Liver (tissue), 9 donors: ENCODE measurements around the gene CFL1. TPM values are rescaled to one million over a fixed set of nuclear protein-coding genes. Genes with fewer than 3 reads are reported as not detected.

Experiments used
- DNase-seq: peaks from one replicate; pipeline ENCODE4 v3.0.0-alpha.2; 2017; ENCODE audit warnings: low spot score
- H3K27ac ChIP-seq, 2 donors: one replicate each; pipeline ENCODE4 v1.7.0; 2013; ENCODE audit warnings: inconsistent platforms in 2 of 2, low read length in 2 of 2, control low read depth in 1 of 2, low read depth in 1 of 2, mild to moderate bottlenecking in 1 of 2
- H3K27me3 ChIP-seq, 4 donors: one replicate each; pipeline versions ENCODE4 v1.6.1 to v1.7.0; 2013; ENCODE audit warnings: low read length in 3 of 4, inconsistent platforms in 1 of 4, mild to moderate bottlenecking in 1 of 4, moderate library complexity in 1 of 4; ENCODE audit not compliant: control insufficient read depth in 4 of 4, insufficient read depth in 4 of 4
- H3K36me3 ChIP-seq, 4 donors: one replicate each; pipeline versions ENCODE4 v1.6.1 to v1.7.0; 2013; ENCODE audit warnings: low read length in 3 of 4, mild to moderate bottlenecking in 3 of 4, low read depth in 1 of 4, moderate library complexity in 1 of 4; ENCODE audit not compliant: control insufficient read depth in 4 of 4, insufficient read depth in 3 of 4
- H3K4me1 ChIP-seq, 4 donors: one replicate each; pipeline versions ENCODE4 v1.6.1 to v1.7.0; 2013; ENCODE audit warnings: low read length in 3 of 4, mild to moderate bottlenecking in 3 of 4, moderate library complexity in 1 of 4; ENCODE audit not compliant: control insufficient read depth in 4 of 4, insufficient read depth in 4 of 4
- H3K4me3 ChIP-seq, 3 donors: one replicate each; pipeline versions ENCODE4 v1.6.1 to v1.7.0; 2013; ENCODE audit warnings: low read length in 3 of 3, control low read depth in 1 of 3, low read depth in 1 of 3, mild to moderate bottlenecking in 1 of 3
- H3K9ac ChIP-seq, 2 donors: one replicate each; pipeline ENCODE4 v1.7.0; 2013; ENCODE audit warnings: low read length in 2 of 2, mild to moderate bottlenecking in 2 of 2, moderate library complexity in 2 of 2, control low read depth in 1 of 2, low read depth in 1 of 2
- H3K9me3 ChIP-seq, 4 donors: one replicate each; pipeline versions ENCODE4 v1.6.1 to v1.7.0; 2013; ENCODE audit warnings: low read length in 3 of 4; ENCODE audit not compliant: control insufficient read depth in 4 of 4
- FOXA1 ChIP-seq: IDR thresholded peaks from 2 replicates; pipeline ENCODE4 v1.6.1; 2016; ENCODE audit warnings: antibody characterized with exemption
- GABPA ChIP-seq, 2 donors: IDR thresholded peaks in 1 of 2; conservative IDR thresholded peaks in 1 of 2; 2 replicates each; pipeline ENCODE4 v1.6.1; 2016; ENCODE audit warnings: antibody characterized with exemption in 2 of 2, mild to moderate bottlenecking in 1 of 2, moderate library complexity in 1 of 2
- HNF4G ChIP-seq: IDR thresholded peaks from 2 replicates; pipeline ENCODE4 v1.6.1; 2016; ENCODE audit warnings: antibody characterized with exemption
- MAX ChIP-seq: IDR thresholded peaks from 2 replicates; pipeline ENCODE4 v1.6.1; 2016; ENCODE audit warnings: antibody characterized with exemption
- RXRA ChIP-seq, 2 donors: IDR thresholded peaks; 2 replicates each; pipeline ENCODE4 v1.6.1; 2017 to 2018; ENCODE audit warnings: antibody characterized with exemption in 2 of 2, mild to moderate bottlenecking in 1 of 2
- TAF1 ChIP-seq: conservative IDR thresholded peaks from 2 replicates; pipeline ENCODE4 v1.6.1; 2016; ENCODE audit warnings: antibody characterized with exemption, mild to moderate bottlenecking
- WGBS: extraction: QIAGEN DNeasy Blood & Tissue Kit; methylation state at CpG from one replicate; pipeline ENCODE4 v1.1.7; 2013; 5-methylcytosine and 5-hydroxymethylcytosine counted together
- polyA plus RNA-seq, 2 donors: library from polyadenylated mRNA; stranded (reverse) in 1 of 2; unstranded in 1 of 2; fragments of 200-250 nt in 1 of 2; fragments of >200 nt in 1 of 2; fragmentation: Nextera tagmentation in 1 of 2; extraction: Ambion mirVana in 1 of 2; gene quantifications; one replicate each; pipeline versions ENCODE4 v1.2.1 to v1.2.3, GENCODE V29; 2013 to 2015
- total RNA-seq, 2 donors: library from RNA; depleted of rRNA; stranded (reverse); fragments of >200 nt; gene quantifications; one replicate each; pipeline ENCODE4 v1.2.3, GENCODE V29; 2014
- TF ChIP-seq, protein P1 (sequence below): IDR thresholded peaks from 2 replicates; pipeline ENCODE4 v1.6.1; 2016; ENCODE audit warnings: antibody characterized with exemption
- TF ChIP-seq, protein P2 (sequence below): fragments of 150-350 bp; IDR thresholded peaks from 2 replicates; pipeline ENCODE4 v1.5.1; 2017; ENCODE audit warnings: improper control_type of control experiment, low read depth, low read length; ENCODE audit not compliant: missing input control
- TF ChIP-seq, protein P3 (sequence below): IDR thresholded peaks from 2 replicates; pipeline ENCODE4 v1.6.1; 2016; ENCODE audit warnings: antibody characterized with exemption, mild to moderate bottlenecking
- donor health status: healthy.
- donor health status: healthy.
- donor health status: healthy.
- donor health status: healthy.
- donor health status: healthy.

CFL1 gene
- total and polyA plus RNA-seq, 4 donors: 184 to 498 (median 282) TPM

DNA sequence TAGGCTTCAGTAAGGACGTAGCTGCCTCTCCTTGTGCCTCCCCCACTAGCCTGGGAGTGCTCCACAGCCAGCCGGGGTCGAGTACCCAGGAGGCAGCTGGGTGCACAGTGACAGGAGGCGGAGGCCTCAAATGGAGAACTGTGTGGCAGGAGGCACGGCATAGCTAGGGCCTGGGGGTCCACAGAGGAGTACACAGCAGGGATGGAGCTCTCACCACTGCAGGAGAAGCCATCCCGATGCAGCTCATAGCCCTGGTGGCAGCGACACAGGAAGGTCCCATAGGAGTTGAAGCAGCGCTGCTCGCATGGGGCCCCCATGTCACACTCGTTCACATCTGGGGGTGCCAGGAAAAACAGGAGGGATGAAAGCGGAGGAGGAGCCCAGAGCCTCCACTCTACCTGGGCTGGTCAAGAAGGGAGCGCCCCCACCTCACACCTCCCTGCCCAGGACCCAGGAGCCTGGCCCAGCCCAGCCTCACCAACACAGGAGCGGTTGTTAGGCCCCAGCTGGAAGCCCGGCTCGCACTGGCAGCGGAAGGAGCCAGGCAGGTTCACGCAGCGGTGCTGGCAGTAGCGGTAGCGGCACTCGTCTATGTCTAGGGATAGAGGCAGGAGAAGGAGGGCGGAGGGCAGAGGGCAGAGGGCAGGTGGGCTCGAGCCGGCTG lies 11.8 kb upstream of the CFL1 start:
- Histone ChIP-seq H3K9ac (no peak overlapping the region), H3K27ac (no peak overlapping the region), H3K4me3 (no peak overlapping the region), H3K9me3 (no peaks in the 10 kb centered on the region), H3K4me1 (peaks cover 0 to 20% (median 6%) of the 10 kb centered on the region in 4 donors), H3K36me3 (peaks cover 6 to 25% (median 8%) of the 10 kb centered on the region in 4 donors), H3K27me3 (no peaks in the 10 kb centered on the region)
- WGBS: 83% methylated on average over 24 of the region's 24 CpGs
- TF ChIP-seq, protein P1, sequence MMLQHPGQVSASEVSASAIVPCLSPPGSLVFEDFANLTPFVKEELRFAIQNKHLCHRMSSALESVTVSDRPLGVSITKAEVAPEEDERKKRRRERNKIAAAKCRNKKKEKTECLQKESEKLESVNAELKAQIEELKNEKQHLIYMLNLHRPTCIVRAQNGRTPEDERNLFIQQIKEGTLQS: no peak
- TF ChIP-seq RXRA (IDR thresholded peaks at IDR 0.05) (no peak), TAF1 (no peak), MAX (no peak)
- DNase-seq: no peak

- Histone ChIP-seq H3K4me3 (no peak overlapping the region), H3K4me1 (peaks cover 0 to 20% (median 6%) of the 10 kb centered on the region in 4 donors), H3K9ac (no peak overlapping the region), H3K27me3 (no peaks in the 10 kb centered on the region), H3K9me3 (no peaks in the 10 kb centered on the region), H3K27ac (no peak overlapping the region), H3K36me3 (peaks cover 11 to 34% (median 12%) of the 10 kb centered on the region in 4 donors)
- no peak for DNase-seq
- WGBS: 95% methylated on average over 3 of the region's 3 CpGs
- TF ChIP-seq, protein P2, sequence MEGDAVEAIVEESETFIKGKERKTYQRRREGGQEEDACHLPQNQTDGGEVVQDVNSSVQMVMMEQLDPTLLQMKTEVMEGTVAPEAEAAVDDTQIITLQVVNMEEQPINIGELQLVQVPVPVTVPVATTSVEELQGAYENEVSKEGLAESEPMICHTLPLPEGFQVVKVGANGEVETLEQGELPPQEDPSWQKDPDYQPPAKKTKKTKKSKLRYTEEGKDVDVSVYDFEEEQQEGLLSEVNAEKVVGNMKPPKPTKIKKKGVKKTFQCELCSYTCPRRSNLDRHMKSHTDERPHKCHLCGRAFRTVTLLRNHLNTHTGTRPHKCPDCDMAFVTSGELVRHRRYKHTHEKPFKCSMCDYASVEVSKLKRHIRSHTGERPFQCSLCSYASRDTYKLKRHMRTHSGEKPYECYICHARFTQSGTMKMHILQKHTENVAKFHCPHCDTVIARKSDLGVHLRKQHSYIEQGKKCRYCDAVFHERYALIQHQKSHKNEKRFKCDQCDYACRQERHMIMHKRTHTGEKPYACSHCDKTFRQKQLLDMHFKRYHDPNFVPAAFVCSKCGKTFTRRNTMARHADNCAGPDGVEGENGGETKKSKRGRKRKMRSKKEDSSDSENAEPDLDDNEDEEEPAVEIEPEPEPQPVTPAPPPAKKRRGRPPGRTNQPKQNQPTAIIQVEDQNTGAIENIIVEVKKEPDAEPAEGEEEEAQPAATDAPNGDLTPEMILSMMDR: no peak
- TF ChIP-seq RXRA (IDR thresholded peaks at IDR 0.05) (no peak), HNF4G (no peak), FOXA1 (no peak)
Measured at GRCh38 chr11:65868907-65869306, 10.9 kb upstream of the CFL1 start.

GRCh38 chr11:65868076-65868667 lies 10.2 kb upstream of the CFL1 start:
- no peak for DNase-seq
- Histone ChIP-seq H3K36me3 (peaks cover 16 to 38% (median 19%) of the 10 kb centered on the region in 4 donors), H3K9ac (no peak overlapping the region), H3K27ac (no peak overlapping the region), H3K27me3 (no peaks in the 10 kb centered on the region), H3K4me3 (no peak overlapping the region), H3K4me1 (peaks cover 0 to 14% (median 5%) of the 10 kb centered on the region in 4 donors), H3K9me3 (no peaks in the 10 kb centered on the region)
- TF ChIP-seq, protein P1: no peak
- TF ChIP-seq TAF1 (no peak), HNF4G (no peak), GABPA (IDR thresholded peaks at IDR 0.05 in 1 of 2, conservative IDR thresholded peaks at IDR 0.05 in 1 of 2) (no peak)
- TF ChIP-seq, protein P3, sequence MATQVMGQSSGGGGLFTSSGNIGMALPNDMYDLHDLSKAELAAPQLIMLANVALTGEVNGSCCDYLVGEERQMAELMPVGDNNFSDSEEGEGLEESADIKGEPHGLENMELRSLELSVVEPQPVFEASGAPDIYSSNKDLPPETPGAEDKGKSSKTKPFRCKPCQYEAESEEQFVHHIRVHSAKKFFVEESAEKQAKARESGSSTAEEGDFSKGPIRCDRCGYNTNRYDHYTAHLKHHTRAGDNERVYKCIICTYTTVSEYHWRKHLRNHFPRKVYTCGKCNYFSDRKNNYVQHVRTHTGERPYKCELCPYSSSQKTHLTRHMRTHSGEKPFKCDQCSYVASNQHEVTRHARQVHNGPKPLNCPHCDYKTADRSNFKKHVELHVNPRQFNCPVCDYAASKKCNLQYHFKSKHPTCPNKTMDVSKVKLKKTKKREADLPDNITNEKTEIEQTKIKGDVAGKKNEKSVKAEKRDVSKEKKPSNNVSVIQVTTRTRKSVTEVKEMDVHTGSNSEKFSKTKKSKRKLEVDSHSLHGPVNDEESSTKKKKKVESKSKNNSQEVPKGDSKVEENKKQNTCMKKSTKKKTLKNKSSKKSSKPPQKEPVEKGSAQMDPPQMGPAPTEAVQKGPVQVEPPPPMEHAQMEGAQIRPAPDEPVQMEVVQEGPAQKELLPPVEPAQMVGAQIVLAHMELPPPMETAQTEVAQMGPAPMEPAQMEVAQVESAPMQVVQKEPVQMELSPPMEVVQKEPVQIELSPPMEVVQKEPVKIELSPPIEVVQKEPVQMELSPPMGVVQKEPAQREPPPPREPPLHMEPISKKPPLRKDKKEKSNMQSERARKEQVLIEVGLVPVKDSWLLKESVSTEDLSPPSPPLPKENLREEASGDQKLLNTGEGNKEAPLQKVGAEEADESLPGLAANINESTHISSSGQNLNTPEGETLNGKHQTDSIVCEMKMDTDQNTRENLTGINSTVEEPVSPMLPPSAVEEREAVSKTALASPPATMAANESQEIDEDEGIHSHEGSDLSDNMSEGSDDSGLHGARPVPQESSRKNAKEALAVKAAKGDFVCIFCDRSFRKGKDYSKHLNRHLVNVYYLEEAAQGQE: no peak
- 90% methylated on average over 19 of the region's 19 CpGs for WGBS
